GM19463 (cell line): Measurements from ENCODE around the gene KRT84.
"Not testable (repeated sequence)": the region's sequence is repeated elsewhere in the genome, so short reads cannot be mapped to it uniquely, and the experiment has no call there.

Experiments used
- ATAC-seq: cut with Tn5 transposase; IDR thresholded peaks from one replicate; pipeline ENCODE4 v1.9.1; 2021; ENCODE audit warnings: mild to moderate bottlenecking, moderate library complexity; ENCODE audit not compliant: unreplicated experiment

Gene KRT84

GRCh38 chr12:52411815-52412214 is 26.4 kb upstream of the KRT84 start:
- no peak for ATAC-seq

- not testable (repeated sequence) for ATAC-seq
Measured at GRCh38 chr12:52410589-52411248, 25.3 kb upstream of the KRT84 start.

DNA sequence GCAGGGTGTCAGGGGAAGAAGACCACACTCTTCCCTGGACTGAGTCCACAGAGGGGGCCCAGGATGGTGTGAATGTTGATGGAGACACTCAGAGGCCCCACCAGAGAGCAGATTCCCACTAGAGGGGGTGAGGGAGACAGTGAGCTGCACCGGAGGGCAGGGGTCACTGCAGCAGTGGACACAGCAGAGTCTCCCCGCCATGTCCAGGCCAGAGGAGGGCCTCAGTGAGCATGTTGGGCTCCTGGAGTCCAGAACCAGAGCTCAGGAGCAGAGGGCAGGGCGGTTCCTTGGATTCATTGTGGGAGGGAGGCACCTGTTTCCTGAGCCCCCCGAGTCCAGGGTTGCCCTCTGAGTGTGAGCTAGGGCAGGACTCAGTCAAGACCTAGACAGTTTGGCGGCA is 22.5 kb upstream of the KRT84 start:
- ATAC-seq, result no peak

DNA sequence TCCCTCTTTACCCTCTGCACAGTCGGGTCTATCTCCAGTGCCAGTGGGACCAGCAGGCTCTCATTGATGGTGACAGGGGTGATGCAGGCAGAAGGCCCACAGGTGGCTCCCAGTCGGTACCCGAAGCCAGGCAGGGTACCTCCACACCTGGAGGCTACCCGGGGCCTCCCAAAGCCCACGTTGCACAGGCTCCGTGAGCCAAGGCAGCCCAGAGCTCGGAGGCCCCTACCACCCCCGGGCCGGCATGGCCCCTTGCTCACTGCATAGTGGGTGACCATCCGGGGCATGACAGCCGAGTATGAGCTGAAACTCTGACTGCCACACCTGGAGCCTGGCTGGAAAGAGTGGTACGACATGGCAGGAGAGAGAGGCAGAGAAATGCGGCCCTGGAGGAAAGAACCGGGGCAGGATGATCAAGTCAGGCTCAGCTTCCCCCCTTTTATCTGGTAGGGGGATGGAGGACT is 20.5 kb upstream of the KRT84 start, which contains the start of gene KRT82:
TSS of gene KRT82 (minus strand) at position 414 of the 464 bp plus-strand sequence. CDS start at position 356, 58 bp downstream.
- ATAC-seq, result no peak

DNA sequence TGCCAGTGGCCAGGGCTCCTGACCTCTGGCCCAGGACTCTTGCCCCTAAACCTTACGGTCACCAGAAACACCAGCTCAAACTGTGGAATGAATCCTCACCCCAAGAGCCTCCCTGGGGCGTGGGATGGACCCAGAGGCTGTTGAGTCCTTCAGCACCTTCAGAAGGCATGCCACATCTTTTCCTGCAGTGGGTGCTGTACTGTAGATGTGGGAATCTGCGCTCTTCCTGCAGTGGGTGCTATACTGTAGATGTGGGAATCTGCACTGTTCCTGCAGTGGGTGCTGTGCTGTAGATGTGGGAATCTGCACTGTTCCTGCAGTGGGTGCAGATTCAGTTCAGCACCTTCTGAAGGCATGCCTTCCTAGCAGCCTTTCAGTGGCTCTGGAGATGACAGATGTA is 19.5 kb upstream of the KRT84 start:
- no peak for ATAC-seq

GRCh38 chr12:52403561-52403960 is 18.1 kb upstream of the KRT84 start:
- ATAC-seq, result no peak

- ATAC-seq, result no peak
Measured at GRCh38 chr12:52402873-52403540, 17.6 kb upstream of the KRT84 start.

GRCh38 chr12:52402377-52402776 is 16.9 kb upstream of the KRT84 start:
- ATAC-seq, result no peak

GRCh38 chr12:52401926-52402325 is 16.5 kb upstream of the KRT84 start:
- no peak for ATAC-seq

DNA sequence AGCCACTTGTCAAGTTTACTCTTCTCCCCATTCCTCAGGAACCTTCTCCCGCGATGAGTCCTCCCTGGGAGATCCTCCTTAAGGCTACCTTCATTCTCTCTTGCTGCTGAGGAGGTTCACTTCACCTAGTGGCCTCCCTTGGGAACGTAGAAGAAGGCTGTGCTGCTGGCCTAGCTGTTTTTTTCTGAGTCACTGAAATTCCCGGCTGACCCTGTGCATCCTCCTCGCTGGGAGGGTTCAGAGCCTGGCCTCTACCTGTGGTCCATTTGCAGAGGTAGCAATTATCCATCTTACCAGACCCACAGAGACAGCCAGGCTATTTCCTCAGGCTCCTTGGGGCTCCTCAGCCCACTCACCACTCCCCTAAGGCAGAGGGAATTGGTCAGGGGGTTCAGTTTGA is 16.1 kb upstream of the KRT84 start:
- ATAC-seq, result no peak

GRCh38 chr12:52400906-52401305 is 15.5 kb upstream of the KRT84 start:
- no peak for ATAC-seq

GRCh38 chr12:52399756-52400155 is 14.3 kb upstream of the KRT84 start:
- ATAC-seq, result no peak

DNA sequence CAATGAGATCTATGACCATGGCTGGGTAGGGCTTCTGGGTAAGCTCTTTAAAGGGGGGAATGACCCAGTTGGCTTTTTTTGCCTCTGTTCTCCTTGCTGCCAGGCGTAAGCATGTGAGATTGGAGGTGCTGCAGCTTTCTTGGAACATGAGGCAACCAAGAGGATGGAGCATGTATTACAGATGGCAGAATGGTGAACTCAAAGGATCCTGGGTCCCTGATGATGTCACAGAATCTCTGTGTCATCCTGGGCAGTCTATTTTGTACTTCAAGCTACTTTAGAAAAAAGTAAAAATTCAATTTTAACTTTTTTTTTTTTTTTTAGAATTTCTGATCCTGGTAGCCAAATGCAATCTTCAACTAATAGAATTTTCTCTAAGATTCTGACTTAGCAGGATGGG is 12.7 kb upstream of the KRT84 start:
- ATAC-seq, result no peak

DNA sequence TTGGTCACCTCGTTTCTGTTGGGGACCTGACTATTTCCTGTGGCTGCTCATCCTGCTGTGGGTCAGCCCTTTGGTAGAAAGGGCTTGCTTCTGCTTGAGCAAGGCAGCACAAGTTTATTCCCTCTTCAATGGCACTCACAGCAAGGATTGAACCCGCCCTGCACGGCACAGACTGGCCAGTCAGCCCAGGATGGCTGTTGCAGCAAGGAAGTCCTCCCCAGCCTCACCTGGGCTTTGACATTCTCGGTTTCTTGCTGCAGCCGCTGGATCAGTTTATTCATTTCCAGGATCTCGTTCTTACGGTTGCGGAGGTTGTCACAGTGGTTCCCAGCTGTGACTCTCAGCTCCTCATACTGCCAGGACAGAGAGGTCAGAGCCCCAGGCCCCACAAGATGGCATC is 11.2 kb upstream of the KRT84 start:
- ATAC-seq, result no peak

- ATAC-seq, result no peak
Measured at GRCh38 chr12:52395761-52396434, 10.4 kb upstream of the KRT84 start.

- no peak for ATAC-seq
Measured at GRCh38 chr12:52394836-52395405, 9.5 kb upstream of the KRT84 start.

DNA sequence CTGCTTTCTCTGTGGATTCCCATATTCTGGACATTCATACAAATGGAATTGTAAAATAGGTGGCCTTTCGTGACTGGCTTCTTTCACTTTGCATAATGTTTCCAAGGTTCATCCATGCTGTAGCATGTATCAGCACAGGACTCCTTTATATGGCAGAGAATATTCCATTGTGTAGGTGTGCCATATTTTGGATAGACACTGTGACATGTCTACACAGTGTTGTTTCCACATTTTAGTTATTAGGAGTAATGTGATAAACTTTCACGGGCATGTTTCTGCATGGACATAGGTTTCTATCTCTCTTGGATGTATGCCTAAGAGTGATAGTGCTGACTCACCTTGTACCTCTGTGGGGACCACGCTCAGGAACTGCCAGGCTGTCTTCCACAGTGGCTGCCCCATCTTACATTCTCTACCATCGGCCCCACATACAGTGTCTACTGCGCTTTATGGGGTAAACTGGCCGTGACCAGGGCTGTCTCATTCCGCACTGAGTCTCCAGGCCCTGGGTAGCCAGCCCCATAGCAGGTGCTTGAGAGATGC is 7.1 kb upstream of the KRT84 start:
- ATAC-seq, result no peak

DNA sequence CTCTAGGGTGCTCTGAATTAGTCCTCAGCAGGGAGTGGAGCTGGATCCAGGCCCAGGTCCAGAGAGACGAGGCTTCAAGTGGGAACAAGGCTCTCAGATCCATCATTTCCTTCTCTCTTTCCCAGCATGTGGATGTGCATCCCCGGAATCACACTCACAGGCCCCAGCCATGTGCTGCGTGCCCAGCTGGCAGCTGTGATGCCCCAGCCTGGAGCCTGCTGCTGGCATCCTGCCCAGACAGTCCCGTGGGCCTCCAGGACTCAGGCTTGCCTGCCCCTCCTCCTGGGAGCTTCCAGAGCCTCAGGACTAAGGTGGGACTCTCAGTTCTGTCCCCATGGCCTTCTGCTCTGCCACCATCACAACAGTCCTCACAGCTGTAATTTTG is 6.2 kb upstream of the KRT84 start:
- ATAC-seq, result no peak

GRCh38 chr12:52390739-52391617 is 5.5 kb upstream of the KRT84 start:
- no peak for ATAC-seq
